ENCODE data around the gene ZNF107. TPM values are rescaled to one million over a fixed set of nuclear protein-coding genes. Genes with fewer than 3 reads are reported as not detected.
"Not testable (repeated sequence)": the region's sequence is repeated elsewhere in the genome, so short reads cannot be mapped to it uniquely, and the experiment has no call there.

Gene ZNF107
- total RNA-seq, 2 donors from 2014 or later: 13.0 to 13.5 TPM

DNA sequence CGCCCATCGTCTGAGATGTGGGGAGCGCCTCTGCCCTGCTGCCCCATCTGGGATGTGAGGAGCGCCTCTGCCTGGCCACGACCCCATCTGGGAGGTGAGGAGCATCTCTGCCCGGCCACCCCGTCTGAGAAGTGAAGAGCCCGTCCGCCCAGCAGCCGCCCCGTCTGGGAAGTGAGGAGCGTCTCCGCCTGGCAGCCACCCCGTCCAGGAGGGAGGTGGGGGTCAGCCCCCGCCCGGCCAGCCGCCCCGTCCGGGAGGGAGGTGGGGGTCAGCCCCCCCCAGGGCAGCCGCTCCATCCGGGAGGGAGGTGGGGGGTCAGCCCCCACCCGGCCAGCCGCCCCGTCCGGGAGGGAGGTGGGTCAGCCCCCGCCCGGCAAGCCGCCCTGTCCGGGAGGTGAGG, 52.0 kb downstream of the ZNF107 start:
- not testable (repeated sequence) for H3K36me3 Mint-ChIP-seq (ENCODE audit: low read depth); H3K4me3 Mint-ChIP-seq; H3K9me3 ChIP-seq (ENCODE audit: control insufficient read depth, low read length, poor library complexity, severe bottlenecking); DNase-seq; H3K4me1 Mint-ChIP-seq; H3K27ac Mint-ChIP-seq; H3K27me3 Mint-ChIP-seq; ATAC-seq

DNA sequence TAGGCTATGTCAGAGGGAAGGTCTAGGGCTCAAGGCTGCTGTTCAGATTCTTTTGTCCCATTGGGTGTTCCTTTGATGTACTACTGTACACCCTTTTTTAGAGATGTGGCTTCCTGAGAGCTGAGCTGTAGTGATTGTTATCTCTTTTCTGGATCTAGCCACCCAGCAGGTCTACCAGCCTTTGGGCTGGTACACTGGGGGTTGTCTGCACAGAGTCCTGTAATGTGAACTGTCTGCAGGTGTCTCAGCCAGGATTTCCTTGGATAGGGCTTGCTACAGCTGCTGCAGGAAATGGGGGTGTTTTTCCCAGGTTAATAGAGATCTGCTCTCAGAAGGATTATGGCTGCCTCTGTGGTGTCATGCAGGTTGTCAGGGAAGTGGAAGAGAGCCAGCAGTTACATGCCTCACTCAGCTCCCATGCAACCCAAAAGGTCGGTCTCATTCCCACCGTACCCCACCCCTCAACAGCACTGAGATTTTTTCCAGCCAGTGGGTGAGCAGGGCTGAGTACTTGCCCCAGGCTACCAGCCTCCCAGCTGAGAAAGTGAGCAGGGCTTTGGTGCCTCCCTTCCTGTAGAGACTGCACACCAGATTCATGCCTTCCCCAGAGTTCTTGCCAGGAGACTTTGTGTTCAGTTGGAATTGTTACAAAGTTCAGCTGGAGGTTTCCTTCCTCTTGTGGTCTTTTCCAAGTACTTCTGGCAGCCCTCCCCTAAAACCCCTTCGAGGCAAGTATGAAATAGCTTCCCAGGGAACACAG, 63.3 kb downstream of the ZNF107 start:
- H3K36me3 Mint-ChIP-seq (ENCODE audit: low read depth): no peaks in the 10 kb centered on the region
- H3K4me1 Mint-ChIP-seq: no peaks in the 10 kb centered on the region
- DNase-seq: no peak
- no peak for ATAC-seq
- no peak overlapping the region for H3K27ac Mint-ChIP-seq
- H3K4me3 Mint-ChIP-seq: no peak overlapping the region
- no peaks in the 10 kb centered on the region for H3K9me3 ChIP-seq (ENCODE audit: control insufficient read depth, low read length, poor library complexity, severe bottlenecking)
- H3K27me3 Mint-ChIP-seq: no peaks in the 10 kb centered on the region

DNA sequence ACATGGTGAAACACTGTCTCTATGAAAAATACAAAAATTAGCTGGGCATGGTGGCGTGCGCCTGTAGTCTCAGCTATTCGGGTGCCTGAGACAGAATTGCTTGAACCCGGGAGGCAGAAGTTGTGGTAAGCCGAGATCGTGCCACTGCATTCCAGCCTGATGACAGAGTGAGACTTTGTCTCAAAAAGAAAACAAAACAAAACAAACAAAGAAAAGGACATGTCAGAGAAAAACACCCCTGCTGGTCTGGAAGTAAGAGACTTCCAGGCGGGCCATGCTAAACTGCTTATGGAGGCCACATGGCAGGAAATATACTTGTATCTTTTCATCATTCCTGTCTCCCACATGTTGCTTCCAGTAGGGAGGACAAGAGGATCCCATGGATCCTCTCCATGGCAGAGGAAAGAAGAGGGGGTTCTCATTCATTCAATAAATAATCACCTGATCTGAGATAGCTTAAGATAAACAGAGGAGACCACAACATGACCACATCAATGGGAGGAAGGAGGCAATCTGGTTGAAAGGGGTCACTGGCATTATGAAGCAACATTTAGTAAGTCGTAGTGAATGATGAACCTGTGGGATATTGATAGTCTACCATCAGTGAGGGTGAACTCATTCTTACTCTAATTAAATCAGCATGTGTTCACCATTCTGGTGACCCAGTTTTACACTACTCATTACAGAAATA, 67.8 kb downstream of the ZNF107 start:
- DNase-seq (no peak), ATAC-seq (no peak)
- no peaks in the 10 kb centered on the region for H3K9me3 ChIP-seq (ENCODE audit: control insufficient read depth, low read length, poor library complexity, severe bottlenecking)
- H3K36me3 Mint-ChIP-seq (ENCODE audit: low read depth): no peaks in the 10 kb centered on the region
- H3K27me3 Mint-ChIP-seq: no peaks in the 10 kb centered on the region
- no peaks in the 10 kb centered on the region for H3K4me1 Mint-ChIP-seq
- no peak overlapping the region for H3K27ac Mint-ChIP-seq
- no peak overlapping the region for H3K4me3 Mint-ChIP-seq

DNA sequence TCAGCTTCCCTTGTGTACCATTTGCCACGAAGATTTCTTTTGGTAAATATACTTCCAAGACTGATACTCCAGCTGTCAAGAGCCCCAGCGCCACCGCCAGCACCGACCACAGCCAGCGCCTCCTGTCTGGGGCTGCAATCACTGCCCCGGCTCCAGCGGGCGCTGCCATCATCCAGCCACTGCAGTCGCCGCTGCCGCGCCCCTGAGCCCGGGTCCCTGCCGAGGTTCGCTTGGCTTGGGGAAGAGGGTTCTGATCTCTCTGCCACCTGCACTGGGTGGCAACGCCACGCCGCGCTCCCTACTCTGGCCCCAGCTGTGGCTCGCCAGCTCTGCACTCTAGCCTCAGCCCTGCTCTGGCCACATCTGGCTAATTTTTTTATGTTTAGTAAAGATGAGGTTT, 70.6 kb downstream of the ZNF107 start:
- DNase-seq (no peak), ATAC-seq (no peak)
- H3K9me3 ChIP-seq (ENCODE audit: control insufficient read depth, low read length, poor library complexity, severe bottlenecking): no peaks in the 10 kb centered on the region
- no peaks in the 10 kb centered on the region for H3K27me3 Mint-ChIP-seq
- no peaks in the 10 kb centered on the region for H3K4me1 Mint-ChIP-seq
- no peak overlapping the region for H3K4me3 Mint-ChIP-seq
- H3K27ac Mint-ChIP-seq: no peak overlapping the region
- no peaks in the 10 kb centered on the region for H3K36me3 Mint-ChIP-seq (ENCODE audit: low read depth)

DNA sequence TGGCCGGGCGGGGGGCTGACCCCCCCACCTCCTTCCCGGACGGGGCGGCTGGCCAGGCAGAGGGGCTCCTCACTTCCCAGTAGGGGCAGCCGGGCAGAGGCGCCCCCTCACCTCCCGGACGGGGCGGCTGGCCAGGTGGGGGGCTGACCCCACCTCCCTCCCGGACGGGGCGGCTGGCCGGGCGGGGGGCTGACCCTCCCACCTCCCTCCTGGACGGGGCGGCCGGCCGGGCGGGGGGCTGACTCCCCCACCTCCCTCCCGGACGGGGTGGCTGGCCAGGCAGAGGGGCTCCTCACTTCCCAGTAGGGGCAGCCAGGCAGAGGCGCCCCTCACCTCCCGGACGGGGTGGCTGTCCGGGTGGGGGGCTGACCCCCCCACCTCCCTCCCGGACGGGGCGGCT, 72.5 kb downstream of the ZNF107 start:
- not testable (repeated sequence) for H3K27ac Mint-ChIP-seq; H3K4me3 Mint-ChIP-seq; ATAC-seq; DNase-seq; H3K4me1 Mint-ChIP-seq; H3K36me3 Mint-ChIP-seq (ENCODE audit: low read depth); H3K27me3 Mint-ChIP-seq; H3K9me3 ChIP-seq (ENCODE audit: control insufficient read depth, low read length, poor library complexity, severe bottlenecking)

DNA sequence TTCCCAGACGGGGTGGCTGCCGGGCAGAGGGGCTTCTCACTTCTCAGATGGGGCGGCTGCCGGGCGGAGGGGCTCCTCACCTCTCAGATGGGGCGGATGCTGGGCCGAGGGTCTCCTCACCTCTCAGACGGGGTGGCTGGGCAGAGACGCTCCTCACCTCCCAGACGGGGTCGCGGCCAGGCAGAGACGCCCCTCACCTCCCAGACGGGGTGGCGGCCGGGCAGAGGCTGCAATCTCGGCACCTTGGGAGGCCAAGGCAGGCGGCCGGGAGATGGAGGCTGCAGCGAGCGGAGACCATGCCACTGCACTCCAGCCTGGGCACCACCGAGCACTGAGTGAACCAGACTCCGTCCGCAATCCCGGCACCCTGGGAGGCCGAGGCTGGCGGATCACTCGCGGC, 73.0 kb downstream of the ZNF107 start:
- H3K27me3 Mint-ChIP-seq; H3K9me3 ChIP-seq (ENCODE audit: control insufficient read depth, low read length, poor library complexity, severe bottlenecking); H3K4me1 Mint-ChIP-seq; DNase-seq; H3K36me3 Mint-ChIP-seq (ENCODE audit: low read depth); H3K4me3 Mint-ChIP-seq; H3K27ac Mint-ChIP-seq; ATAC-seq: not testable (repeated sequence)

DNA sequence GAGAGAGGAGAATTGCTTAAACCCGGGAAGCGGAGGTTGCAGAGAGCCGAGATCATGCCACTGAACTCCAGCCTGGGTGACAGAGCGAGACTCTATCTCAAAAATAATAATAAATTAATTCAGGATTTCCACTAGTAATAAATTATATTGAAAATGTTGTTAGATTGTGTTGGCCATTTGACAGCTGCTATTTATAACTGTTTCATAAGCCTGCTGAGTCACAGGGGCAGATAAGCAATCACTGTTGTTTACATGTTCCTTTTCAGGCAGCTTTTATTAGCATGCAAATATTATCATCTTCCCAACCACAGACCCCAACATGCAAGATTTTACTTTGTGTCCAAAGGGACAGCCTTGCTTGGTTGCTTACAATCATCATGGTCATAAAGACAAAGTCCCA, 78.7 kb downstream of the ZNF107 start:
- DNase-seq (no peak), ATAC-seq (no peak)
- H3K9me3 ChIP-seq (ENCODE audit: control insufficient read depth, low read length, poor library complexity, severe bottlenecking): no peaks in the 10 kb centered on the region
- Mint-ChIP-seq H3K27ac (no peak overlapping the region), H3K4me1 (no peaks in the 10 kb centered on the region), H3K36me3 (ENCODE audit: low read depth) (no peaks in the 10 kb centered on the region), H3K4me3 (no peak overlapping the region), H3K27me3 (no peaks in the 10 kb centered on the region)

DNA sequence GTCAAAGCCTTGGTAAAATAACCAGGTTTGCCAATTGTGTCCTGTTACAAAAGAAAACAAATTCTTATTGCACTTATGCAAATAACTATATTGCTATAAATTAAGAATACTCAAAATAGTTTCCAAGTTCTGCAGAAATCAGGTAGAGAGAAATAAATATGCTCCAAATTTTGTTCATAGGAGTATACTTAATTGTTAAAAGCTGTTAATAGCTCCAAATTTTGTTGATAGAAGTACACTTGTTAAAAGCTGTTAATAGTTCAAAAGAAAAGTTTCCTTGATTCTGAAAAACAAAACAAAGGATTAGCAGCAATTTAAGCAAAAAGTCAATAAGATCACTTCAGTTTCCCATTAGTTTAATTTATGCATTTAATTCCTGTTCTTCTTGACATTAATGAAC, 81.9 kb downstream of the ZNF107 start:
- Mint-ChIP-seq H3K27ac (no peak overlapping the region), H3K4me3 (no peak overlapping the region), H3K4me1 (no peaks in the 10 kb centered on the region), H3K36me3 (ENCODE audit: low read depth) (no peaks in the 10 kb centered on the region), H3K27me3 (no peaks in the 10 kb centered on the region)
- no peak for DNase-seq
- no peak for ATAC-seq
- no peaks in the 10 kb centered on the region for H3K9me3 ChIP-seq (ENCODE audit: control insufficient read depth, low read length, poor library complexity, severe bottlenecking)

DNA sequence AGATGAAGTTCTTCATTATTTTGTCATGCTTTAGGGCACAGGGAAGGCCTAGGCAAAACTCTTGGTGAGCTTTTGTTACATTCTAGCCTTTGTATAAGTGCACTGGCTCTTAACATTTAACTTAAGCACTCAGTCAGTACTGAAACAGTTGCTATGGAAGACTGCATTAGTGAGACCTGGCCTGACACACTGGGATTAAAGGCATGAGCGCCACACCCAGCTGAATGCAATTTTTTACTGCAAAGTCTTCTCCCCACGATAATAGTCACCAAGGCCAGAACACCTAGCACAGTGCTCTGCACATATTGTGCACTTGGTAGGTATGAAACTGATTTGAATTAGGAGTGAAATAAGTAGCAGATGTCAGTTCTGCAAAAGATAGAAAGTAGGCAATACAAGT, 87.1 kb downstream of the ZNF107 start:
- ATAC-seq (no peak), DNase-seq (no peak)
- H3K9me3 ChIP-seq (ENCODE audit: control insufficient read depth, low read length, poor library complexity, severe bottlenecking): no peaks in the 10 kb centered on the region
- H3K27me3 Mint-ChIP-seq: no peaks in the 10 kb centered on the region
- no peaks in the 10 kb centered on the region for H3K36me3 Mint-ChIP-seq (ENCODE audit: low read depth)
- H3K4me3 Mint-ChIP-seq: no peak overlapping the region
- H3K27ac Mint-ChIP-seq: no peak overlapping the region
- no peaks in the 10 kb centered on the region for H3K4me1 Mint-ChIP-seq

DNA sequence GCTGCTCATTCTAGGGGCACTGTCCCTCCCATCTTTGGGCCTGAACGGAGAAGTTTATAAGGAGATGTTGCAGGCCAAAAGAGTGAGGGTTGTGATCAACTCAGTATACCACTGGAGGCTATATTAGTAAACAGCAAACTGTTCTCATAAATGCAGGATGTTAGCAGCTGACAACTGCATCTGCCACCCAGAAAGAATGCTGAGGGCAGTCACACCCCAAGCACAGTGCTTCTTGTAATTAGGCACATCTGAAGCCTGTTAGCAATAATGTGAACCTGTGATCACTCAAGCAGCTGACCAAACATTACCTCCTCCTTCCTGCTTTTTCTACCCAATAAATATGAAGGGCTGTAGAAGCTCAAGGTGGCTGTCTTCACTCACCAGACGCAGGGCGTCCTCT, 89.9 kb downstream of the ZNF107 start:
- no peak for ATAC-seq
- Mint-ChIP-seq H3K36me3 (ENCODE audit: low read depth) (no peaks in the 10 kb centered on the region), H3K4me1 (no peaks in the 10 kb centered on the region), H3K27me3 (no peaks in the 10 kb centered on the region), H3K4me3 (no peak overlapping the region), H3K27ac (no peak overlapping the region)
- DNase-seq: no peak
- H3K9me3 ChIP-seq (ENCODE audit: control insufficient read depth, low read length, poor library complexity, severe bottlenecking): no peaks in the 10 kb centered on the region

DNA sequence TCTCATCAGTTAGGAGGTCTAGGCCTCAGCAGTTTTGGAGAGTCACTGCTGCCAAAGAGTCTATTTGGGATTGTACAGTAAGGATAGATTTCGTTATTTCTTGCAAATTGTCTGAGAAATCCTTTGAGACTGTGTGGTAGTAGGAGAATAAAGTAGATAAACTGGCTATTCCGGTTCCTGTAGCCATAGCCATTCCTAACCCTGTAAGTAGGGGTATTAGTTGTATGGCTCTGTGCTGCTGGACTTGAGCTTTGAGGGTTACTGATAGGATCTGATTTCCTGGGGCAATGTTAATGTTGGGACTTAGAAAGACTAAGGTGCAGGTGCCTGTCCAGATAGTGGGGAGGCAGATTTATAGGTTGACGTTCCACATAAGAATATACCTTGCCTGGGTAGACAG, 92.2 kb downstream of the ZNF107 start:
- Mint-ChIP-seq H3K27me3 (no peaks in the 10 kb centered on the region), H3K27ac (no peak overlapping the region), H3K36me3 (ENCODE audit: low read depth) (no peaks in the 10 kb centered on the region), H3K4me3 (no peak overlapping the region), H3K4me1 (no peaks in the 10 kb centered on the region)
- no peaks in the 10 kb centered on the region for H3K9me3 ChIP-seq (ENCODE audit: control insufficient read depth, low read length, poor library complexity, severe bottlenecking)
- ATAC-seq (no peak), DNase-seq (no peak)

Other genes starting within 250 kb of the ZNF107 start
- 1 to 10 TPM; 8.3 to 9.0 TPM for gene ZNF680, start 103.1 kb upstream of the ZNF107 start, total RNA-seq
- gene ZNF138, start 128.3 kb downstream of the ZNF107 start, total RNA-seq: 1 to 10 TPM; 7.4 to 7.6 TPM
- gene ZNF273, start 237.1 kb downstream of the ZNF107 start, total RNA-seq: 1 to 10 TPM; 5.9 to 6.7 TPM